ENCODE data around the gene GALM. TPM values are rescaled to one million over a fixed set of nuclear protein-coding genes. Genes with fewer than 3 reads are reported as not detected.

GALM gene
- total and polyA plus RNA-seq, 2 of the 13 experiments (the other 11 are each of a cell fraction or from before 2014, with no cell fraction given): 65.5 to 90.0 TPM

DNA sequence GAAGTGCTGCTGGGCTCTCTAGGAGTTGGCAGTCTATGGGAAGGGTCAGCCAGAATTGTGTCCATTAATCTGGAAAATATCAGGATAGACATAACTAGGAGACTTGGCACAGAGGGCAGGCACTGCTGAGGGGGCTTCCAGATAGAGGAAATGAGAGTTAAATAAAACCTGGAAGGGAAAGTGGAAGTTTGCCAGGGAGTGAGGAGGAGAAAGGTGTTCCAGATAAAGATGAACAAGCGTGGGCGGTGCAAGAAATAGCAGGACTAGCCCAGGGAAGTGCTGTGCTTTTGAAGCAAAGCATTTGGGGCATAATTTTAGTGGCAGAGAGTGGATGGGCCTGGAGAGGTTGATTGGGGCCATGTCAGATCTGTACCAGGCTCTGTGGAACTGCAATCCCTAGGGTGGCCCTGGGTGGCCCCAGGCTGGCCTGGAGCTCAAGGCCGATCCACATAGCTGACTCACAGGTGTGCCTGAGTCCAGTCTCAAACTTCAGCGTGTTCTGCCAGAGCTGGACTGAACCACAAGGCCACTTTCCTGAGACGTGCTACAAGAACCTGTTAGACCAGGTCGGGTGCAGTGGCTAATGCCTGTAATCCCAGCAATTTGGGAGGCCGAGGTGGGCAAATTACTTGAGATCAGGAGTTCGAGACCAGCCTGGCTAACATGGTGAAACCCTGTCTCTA, 26.9 kb downstream of the GALM start (continued):
- TF ChIP-seq RARA (CRISPR knock-in tag; IDR thresholded peaks at IDR 0.05) (peak; percentile 49), SRSF9 (IDR thresholded peaks at IDR 0.05; ENCODE audit: borderline replicate concordance, insufficient read depth, low read depth, low read length, poor library complexity, severe bottlenecking) (no peak), SALL1 (CRISPR knock-in tag; IDR thresholded peaks at IDR 0.05) (peak; percentile 92), PITX1 (CRISPR knock-in tag; IDR thresholded peaks at IDR 0.05) (peak; percentile 78; the same call in 1 of the 2 replicates), ZNF121 (CRISPR knock-in tag; IDR thresholded peaks at IDR 0.05) (peak; percentile 58; the same call in 1 of the 2 replicates), ZFX (CRISPR knock-in tag; IDR thresholded peaks at IDR 0.05; ENCODE audit: low read depth) (peak; percentile 80), ZFP37 (CRISPR knock-in tag; IDR thresholded peaks at IDR 0.05; ENCODE audit: borderline replicate concordance) (no peak), FOXP1 (IDR thresholded peaks at IDR 0.05) (no peak), FOXP1 (CRISPR knock-in tag; IDR thresholded peaks at IDR 0.05) (0 out of 2 replicates have a peak, but pooled peaks have one; percentile 21), ZNF547 (CRISPR knock-in tag; IDR thresholded peaks at IDR 0.05) (peak; percentile 32; the same call in 1 of the 2 replicates), RFX5 (IDR thresholded peaks at IDR 0.05; ENCODE audit: low read depth, low read length) (no peak), POLR2AphosphoS5 (IDR thresholded peaks at IDR 0.05; ENCODE audit: low read depth, low read length) (no peak), ZBTB7B (CRISPR knock-in tag; IDR thresholded peaks at IDR 0.05) (peak; percentile 33; the same call in 1 of the 2 replicates), CCDC6 (CRISPR knock-in tag; IDR thresholded peaks at IDR 0.05) (no peak), XBP1 (CRISPR knock-in tag; IDR thresholded peaks at IDR 0.05) (no peak), ZNF772 (CRISPR knock-in tag; IDR thresholded peaks at IDR 0.05) (0 out of 2 replicates have a peak, but pooled peaks have one; percentile 70), POLR2AphosphoS2 (IDR thresholded peaks at IDR 0.05; ENCODE audit: low read depth, low read length) (no peak), ZNF614 (CRISPR knock-in tag; IDR thresholded peaks at IDR 0.05; ENCODE audit: borderline replicate concordance) (peak; percentile 88; the same call in 1 of the 2 replicates)
- TF ChIP-seq, protein P1, sequence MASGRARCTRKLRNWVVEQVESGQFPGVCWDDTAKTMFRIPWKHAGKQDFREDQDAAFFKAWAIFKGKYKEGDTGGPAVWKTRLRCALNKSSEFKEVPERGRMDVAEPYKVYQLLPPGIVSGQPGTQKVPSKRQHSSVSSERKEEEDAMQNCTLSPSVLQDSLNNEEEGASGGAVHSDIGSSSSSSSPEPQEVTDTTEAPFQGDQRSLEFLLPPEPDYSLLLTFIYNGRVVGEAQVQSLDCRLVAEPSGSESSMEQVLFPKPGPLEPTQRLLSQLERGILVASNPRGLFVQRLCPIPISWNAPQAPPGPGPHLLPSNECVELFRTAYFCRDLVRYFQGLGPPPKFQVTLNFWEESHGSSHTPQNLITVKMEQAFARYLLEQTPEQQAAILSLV (CRISPR knock-in tag; IDR thresholded peaks at IDR 0.05; ENCODE audit: borderline replicate concordance): 0 out of 2 replicates have a peak, but pooled peaks have one; percentile 49
- TF ChIP-seq, protein P2, sequence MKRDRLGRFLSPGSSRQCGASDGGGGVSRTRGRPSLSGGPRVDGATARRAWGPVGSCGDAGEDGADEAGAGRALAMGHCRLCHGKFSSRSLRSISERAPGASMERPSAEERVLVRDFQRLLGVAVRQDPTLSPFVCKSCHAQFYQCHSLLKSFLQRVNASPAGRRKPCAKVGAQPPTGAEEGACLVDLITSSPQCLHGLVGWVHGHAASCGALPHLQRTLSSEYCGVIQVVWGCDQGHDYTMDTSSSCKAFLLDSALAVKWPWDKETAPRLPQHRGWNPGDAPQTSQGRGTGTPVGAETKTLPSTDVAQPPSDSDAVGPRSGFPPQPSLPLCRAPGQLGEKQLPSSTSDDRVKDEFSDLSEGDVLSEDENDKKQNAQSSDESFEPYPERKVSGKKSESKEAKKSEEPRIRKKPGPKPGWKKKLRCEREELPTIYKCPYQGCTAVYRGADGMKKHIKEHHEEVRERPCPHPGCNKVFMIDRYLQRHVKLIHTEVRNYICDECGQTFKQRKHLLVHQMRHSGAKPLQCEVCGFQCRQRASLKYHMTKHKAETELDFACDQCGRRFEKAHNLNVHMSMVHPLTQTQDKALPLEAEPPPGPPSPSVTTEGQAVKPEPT (CRISPR knock-in tag; IDR thresholded peaks at IDR 0.05; ENCODE audit: low read depth): no peak
- TF ChIP-seq, protein P3, sequence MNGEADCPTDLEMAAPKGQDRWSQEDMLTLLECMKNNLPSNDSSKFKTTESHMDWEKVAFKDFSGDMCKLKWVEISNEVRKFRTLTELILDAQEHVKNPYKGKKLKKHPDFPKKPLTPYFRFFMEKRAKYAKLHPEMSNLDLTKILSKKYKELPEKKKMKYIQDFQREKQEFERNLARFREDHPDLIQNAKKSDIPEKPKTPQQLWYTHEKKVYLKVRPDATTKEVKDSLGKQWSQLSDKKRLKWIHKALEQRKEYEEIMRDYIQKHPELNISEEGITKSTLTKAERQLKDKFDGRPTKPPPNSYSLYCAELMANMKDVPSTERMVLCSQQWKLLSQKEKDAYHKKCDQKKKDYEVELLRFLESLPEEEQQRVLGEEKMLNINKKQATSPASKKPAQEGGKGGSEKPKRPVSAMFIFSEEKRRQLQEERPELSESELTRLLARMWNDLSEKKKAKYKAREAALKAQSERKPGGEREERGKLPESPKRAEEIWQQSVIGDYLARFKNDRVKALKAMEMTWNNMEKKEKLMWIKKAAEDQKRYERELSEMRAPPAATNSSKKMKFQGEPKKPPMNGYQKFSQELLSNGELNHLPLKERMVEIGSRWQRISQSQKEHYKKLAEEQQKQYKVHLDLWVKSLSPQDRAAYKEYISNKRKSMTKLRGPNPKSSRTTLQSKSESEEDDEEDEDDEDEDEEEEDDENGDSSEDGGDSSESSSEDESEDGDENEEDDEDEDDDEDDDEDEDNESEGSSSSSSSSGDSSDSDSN (CRISPR knock-in tag; IDR thresholded peaks at IDR 0.05): peak; percentile 64; the same call in 1 of the 2 replicates
- TF ChIP-seq, protein P4, sequence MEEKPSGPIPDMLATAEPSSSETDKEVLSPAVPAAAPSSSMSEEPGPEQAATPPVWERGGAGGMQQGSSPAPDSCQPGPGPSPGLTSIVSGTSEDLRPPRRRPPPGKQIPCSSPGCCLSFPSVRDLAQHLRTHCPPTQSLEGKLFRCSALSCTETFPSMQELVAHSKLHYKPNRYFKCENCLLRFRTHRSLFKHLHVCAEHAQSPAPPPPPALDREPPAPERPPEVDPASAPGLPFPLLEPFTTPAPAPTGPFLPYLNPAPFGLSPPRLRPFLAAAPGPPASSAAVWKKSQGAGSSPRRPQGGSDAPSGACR (CRISPR knock-in tag; IDR thresholded peaks at IDR 0.05): peak; percentile 77; the same call in 1 of the 2 replicates
- TF ChIP-seq, protein P5, sequence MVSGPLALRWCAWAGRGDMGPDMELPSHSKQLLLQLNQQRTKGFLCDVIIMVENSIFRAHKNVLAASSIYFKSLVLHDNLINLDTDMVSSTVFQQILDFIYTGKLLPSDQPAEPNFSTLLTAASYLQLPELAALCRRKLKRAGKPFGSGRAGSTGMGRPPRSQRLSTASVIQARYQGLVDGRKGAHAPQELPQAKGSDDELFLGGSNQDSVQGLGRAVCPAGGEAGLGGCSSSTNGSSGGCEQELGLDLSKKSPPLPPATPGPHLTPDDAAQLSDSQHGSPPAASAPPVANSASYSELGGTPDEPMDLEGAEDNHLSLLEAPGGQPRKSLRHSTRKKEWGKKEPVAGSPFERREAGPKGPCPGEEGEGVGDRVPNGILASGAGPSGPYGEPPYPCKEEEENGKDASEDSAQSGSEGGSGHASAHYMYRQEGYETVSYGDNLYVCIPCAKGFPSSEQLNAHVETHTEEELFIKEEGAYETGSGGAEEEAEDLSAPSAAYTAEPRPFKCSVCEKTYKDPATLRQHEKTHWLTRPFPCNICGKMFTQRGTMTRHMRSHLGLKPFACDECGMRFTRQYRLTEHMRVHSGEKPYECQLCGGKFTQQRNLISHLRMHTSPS (CRISPR knock-in tag; IDR thresholded peaks at IDR 0.05; ENCODE audit: low read depth): peak; percentile 84; the same call in 1 of the 2 replicates

All from HepG2 (cell line).